Measurements from ENCODE around the gene ST6GALNAC6. TPM values are rescaled to one million over a fixed set of nuclear protein-coding genes. Genes with fewer than 3 reads are reported as not detected.

Gene ST6GALNAC6
- polyA plus RNA-seq, 2 of the 4 experiments (the other 2 are of a cell fraction), result 8.2 to 25.2 TPM

DNA sequence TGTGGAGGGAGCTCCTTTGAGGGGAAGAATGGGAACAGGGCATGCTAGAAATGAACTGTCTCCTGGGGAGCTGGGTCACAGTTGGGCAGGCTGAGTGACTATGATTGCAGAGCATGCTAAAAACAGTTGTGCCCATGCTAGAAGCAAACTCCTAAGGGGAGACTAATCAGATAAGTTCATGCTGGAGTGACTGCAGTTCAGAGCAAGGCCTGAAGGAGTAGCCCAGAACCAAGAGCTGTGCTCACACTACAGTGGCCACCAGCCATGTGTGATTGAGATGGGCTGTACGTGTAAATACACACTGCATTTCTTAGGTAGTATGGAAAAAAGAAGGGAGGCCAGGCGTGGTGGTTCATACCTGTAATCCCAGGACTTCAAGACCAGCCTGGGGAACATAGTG, 11.6 kb downstream of the ST6GALNAC6 start:
- Histone ChIP-seq H3K9me3 (peaks cover 3% of the 10 kb centered on the region; the same call in 2 of the 3 replicates), H3K4me3 (no peak overlapping the region), H3K4me2 (no peak overlapping the region), H3K4me1 (no peaks in the 10 kb centered on the region), H3K27ac (no peak overlapping the region)
- POLR2A ChIA-PET, result no interaction called here
- TF ChIP-seq, protein P1, sequence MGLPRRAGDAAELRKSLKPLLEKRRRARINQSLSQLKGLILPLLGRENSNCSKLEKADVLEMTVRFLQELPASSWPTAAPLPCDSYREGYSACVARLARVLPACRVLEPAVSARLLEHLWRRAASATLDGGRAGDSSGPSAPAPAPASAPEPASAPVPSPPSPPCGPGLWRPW (IDR thresholded peaks at IDR 0.05), result no peak
- TF ChIP-seq RCOR1 (IDR thresholded peaks at IDR 0.05; ENCODE audit: low read depth, low read length) (no peak), RNF2 (IDR thresholded peaks at IDR 0.05; ENCODE audit: borderline replicate concordance, low read depth) (no peak), RARB (CRISPR knock-in tag; IDR thresholded peaks at IDR 0.05) (no peak), HEYL (CRISPR knock-in tag; IDR thresholded peaks at IDR 0.05) (no peak), EHF (CRISPR knock-in tag; IDR thresholded peaks at IDR 0.05) (no peak), POLR2AphosphoS2 (conservative IDR thresholded peaks at IDR 0.05; ENCODE audit: low read length) (no peak)
- TF ChIP-seq, protein P2, sequence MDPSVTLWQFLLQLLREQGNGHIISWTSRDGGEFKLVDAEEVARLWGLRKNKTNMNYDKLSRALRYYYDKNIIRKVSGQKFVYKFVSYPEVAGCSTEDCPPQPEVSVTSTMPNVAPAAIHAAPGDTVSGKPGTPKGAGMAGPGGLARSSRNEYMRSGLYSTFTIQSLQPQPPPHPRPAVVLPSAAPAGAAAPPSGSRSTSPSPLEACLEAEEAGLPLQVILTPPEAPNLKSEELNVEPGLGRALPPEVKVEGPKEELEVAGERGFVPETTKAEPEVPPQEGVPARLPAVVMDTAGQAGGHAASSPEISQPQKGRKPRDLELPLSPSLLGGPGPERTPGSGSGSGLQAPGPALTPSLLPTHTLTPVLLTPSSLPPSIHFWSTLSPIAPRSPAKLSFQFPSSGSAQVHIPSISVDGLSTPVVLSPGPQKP (IDR thresholded peaks at IDR 0.05; ENCODE audit: low read depth, low read length), result no peak
- DNase-seq (ENCODE audit: low read depth in 1 of 2, low spot score in 1 of 2) (peak in 1 of 2 experiments; percentile 56), ATAC-seq (peak; percentile 80 to 84), FAIRE-seq (no peak)
- 84% methylated on average over 2 of the region's 2 CpGs for WGBS (ENCODE audit: missing lambda C conversion rate)
- CTCF ChIA-PET, result interaction anchor here (0.6 to 6.5 kb wide), 7 partner anchors 18 to 253 kb away, joined by 3 to 50 read pairs (median 3); no protein-coding TSS in a partner anchor

DNA sequence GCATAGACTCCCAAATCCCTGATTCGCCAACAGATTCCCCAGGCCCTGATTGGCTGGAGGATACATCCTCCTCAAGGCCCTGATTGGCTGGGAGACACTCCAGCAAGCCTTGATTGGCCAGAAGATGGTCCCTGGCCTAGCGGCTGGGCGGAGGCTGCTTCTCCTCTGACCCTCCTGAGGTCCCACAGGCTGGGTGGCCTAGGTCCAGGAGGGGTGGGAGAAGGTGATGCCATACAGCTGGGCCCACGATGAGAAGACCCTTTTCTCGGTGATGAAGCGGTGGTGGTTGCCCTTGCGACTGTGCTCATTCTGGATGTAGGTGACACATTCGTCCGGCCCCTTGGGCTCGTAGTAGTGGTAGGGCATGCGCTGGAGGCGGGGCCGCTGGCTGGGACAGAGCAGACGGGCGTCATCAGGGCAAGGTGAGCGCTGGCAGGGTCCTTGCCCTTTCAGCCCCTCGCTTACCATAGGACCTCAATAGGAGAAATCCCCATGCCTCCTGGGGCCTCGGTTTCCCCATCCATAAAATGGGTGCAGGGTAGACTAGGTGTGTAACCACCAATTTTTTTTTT, 12.9 kb downstream of the ST6GALNAC6 start:
- peak in 1 of 2 experiments; percentile 67; a peak in 3 of 6 replicates for ATAC-seq

DNA sequence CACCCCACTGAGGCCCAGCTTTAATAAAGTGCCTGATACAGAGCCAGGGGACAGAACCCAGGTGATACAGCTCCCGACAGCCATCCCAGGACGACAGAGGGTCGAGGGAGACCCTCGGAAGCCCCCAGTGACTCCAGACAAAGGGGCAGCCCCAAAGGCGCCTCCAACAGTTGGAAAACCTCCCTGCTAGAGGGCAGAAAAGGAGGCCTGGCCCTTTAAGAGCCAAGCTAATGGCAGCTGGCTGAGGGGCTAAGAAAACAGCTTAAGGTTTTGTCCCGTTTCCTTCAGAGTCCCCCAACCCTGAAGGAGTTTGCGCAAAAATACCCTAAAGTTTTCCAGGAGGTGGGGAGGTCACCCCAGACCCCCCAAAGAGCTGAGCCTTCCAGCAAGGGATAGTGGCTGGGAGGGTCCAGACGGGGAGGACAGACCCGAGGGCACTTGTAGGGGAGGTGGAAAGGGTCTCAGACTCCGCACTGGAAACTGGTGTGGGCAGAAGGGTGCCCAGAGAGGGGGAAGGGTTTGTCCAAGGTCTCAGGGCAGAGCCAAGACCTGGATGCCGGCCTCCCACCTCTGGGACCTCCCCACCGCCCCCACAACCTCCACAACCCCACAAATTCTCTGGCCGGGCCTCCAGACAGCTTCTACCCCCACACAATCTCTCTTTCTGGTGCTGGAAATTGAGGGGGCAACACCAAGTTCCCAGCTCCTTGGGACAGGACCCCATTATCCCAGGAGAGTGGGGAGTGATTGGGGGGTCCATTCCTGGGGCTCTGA, 13.7 kb downstream of the ST6GALNAC6 start:
- no peak overlapping the region for H3K4me3 ChIP-seq
- no peak for DNase-seq (ENCODE audit: low read depth in 1 of 2, low spot score in 1 of 2)
- POLR2A ChIA-PET, result no interaction called here
- H3K9me3 ChIP-seq, result no peaks in the 10 kb centered on the region
- peak in 1 of 2 experiments; percentile 10; a peak in 1 of 6 replicates for ATAC-seq
- H3K4me1 ChIP-seq, result peaks cover 5% of the 10 kb centered on the region; the same call in 1 of the 3 replicates
- H3K27ac ChIP-seq, result no peak overlapping the region
- no peak overlapping the region for H3K4me2 ChIP-seq
- CTCF ChIA-PET, result interaction anchor here (1.1 to 6.5 kb wide), 5 partner anchors 12 to 151 kb away, joined by 3 to 50 read pairs (median 6); partner anchors contain the start of gene TOR2A
- WGBS (ENCODE audit: missing lambda C conversion rate), result 73% methylated on average over 13 of the region's 13 CpGs
- FAIRE-seq, result no peak
- TF ChIP-seq, protein P1 (IDR thresholded peaks at IDR 0.05), result no peak
- TF ChIP-seq JUNB (IDR thresholded peaks at IDR 0.05) (no peak), TP53 (CRISPR knock-in tag; IDR thresholded peaks at IDR 0.05) (no peak), HOXB13 (CRISPR knock-in tag; IDR thresholded peaks at IDR 0.05; ENCODE audit: low read depth) (no peak), CHD2 (IDR thresholded peaks at IDR 0.05; ENCODE audit: low read length, partially characterized antibody) (no peak), HOXA7 (CRISPR knock-in tag; IDR thresholded peaks at IDR 0.05) (no peak)
- TF ChIP-seq, protein P3, sequence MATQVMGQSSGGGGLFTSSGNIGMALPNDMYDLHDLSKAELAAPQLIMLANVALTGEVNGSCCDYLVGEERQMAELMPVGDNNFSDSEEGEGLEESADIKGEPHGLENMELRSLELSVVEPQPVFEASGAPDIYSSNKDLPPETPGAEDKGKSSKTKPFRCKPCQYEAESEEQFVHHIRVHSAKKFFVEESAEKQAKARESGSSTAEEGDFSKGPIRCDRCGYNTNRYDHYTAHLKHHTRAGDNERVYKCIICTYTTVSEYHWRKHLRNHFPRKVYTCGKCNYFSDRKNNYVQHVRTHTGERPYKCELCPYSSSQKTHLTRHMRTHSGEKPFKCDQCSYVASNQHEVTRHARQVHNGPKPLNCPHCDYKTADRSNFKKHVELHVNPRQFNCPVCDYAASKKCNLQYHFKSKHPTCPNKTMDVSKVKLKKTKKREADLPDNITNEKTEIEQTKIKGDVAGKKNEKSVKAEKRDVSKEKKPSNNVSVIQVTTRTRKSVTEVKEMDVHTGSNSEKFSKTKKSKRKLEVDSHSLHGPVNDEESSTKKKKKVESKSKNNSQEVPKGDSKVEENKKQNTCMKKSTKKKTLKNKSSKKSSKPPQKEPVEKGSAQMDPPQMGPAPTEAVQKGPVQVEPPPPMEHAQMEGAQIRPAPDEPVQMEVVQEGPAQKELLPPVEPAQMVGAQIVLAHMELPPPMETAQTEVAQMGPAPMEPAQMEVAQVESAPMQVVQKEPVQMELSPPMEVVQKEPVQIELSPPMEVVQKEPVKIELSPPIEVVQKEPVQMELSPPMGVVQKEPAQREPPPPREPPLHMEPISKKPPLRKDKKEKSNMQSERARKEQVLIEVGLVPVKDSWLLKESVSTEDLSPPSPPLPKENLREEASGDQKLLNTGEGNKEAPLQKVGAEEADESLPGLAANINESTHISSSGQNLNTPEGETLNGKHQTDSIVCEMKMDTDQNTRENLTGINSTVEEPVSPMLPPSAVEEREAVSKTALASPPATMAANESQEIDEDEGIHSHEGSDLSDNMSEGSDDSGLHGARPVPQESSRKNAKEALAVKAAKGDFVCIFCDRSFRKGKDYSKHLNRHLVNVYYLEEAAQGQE (IDR thresholded peaks at IDR 0.05), result no peak
- TF ChIP-seq, protein P4, sequence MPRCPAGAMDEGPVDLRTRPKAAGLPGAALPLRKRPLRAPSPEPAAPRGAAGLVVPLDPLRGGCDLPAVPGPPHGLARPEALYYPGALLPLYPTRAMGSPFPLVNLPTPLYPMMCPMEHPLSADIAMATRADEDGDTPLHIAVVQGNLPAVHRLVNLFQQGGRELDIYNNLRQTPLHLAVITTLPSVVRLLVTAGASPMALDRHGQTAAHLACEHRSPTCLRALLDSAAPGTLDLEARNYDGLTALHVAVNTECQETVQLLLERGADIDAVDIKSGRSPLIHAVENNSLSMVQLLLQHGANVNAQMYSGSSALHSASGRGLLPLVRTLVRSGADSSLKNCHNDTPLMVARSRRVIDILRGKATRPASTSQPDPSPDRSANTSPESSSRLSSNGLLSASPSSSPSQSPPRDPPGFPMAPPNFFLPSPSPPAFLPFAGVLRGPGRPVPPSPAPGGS (IDR thresholded peaks at IDR 0.05), result no peak

More for the DNA sequence above, 12.9 kb downstream of the ST6GALNAC6 start:
- TF ChIP-seq, protein P3 (IDR thresholded peaks at IDR 0.05), result peak; percentile 26; the same call in 1 of the 2 replicates
- no peak for TF ChIP-seq JUNB (IDR thresholded peaks at IDR 0.05)
- Histone ChIP-seq H3K9me3 (no peaks in the 10 kb centered on the region), H3K4me1 (peaks cover 5% of the 10 kb centered on the region; the same call in 1 of the 3 replicates), H3K4me3 (no peak overlapping the region), H3K4me2 (no peak overlapping the region), H3K27ac (no peak overlapping the region)
- ChIA-PET POLR2A (no interaction called here), CTCF (interaction anchor here (0.9 to 6.5 kb wide), 6 partner anchors 17 to 246 kb away, joined by 3 to 50 read pairs (median 3); partner anchors contain the start of gene TOR2A)
- DNase-seq (ENCODE audit: low read depth in 1 of 2, low spot score in 1 of 2) (peak in 1 of 2 experiments; percentile 69), FAIRE-seq (no peak)
- WGBS (ENCODE audit: missing lambda C conversion rate), result 94% methylated on average over 17 of the region's 18 CpGs
